ENCODE measurements around the gene CREBBP. TPM values are rescaled to one million over a fixed set of nuclear protein-coding genes. Genes with fewer than 3 reads are reported as not detected.

CREBBP gene
- polyA plus RNA-seq, 3 donors = 66.1 to 90.0 (median 88.5) TPM

GRCh38 chr16:3770530-3770929 lies 110.0 kb downstream of the CREBBP start:
- DNase-seq = no peak

DNA sequence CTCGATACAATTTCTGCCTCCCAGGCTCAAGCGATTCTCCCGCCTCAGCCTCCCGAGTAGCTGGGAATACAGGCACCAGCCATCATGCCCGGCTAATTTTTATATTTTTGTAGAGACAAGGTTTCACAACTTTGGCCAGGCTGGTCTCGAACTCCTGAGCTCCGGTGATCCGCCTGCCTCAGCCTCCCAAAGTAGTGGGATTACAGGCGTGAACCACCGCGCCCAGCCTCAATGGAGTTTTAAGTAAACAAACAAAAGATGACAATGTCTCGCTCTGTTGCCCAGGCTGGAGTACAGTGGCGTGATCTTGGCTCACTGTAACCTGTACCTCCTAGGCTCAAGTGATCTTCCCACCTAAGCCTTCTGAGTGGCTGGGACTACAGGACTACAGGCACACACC lies 110.6 kb downstream of the CREBBP start:
- no peak for DNase-seq

DNA sequence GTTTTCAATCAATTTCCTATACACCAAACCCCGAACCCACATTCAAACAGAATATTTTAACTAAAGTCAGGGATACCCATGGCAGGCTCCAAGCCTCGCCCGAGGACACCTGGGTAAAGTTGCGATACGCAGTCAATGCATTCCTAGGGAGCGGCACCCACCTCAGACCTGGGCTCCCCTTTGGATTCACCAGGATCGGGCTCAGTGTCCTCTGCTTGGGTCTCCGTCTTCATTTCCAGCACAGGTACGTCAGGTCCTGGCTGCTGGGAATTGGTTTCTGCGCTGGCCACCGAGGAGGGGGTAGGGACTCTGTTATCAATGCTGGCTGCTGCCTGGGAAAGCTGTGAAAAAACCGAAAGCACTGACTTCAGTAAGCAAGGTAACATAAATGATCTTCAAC lies 111.5 kb downstream of the CREBBP start:
- no peak for DNase-seq

- DNase-seq = no peak
These were observed 113.1 kb downstream of the CREBBP start for GRCh38 chr16:3767333-3767986.

GRCh38 chr16:3766177-3766576 lies 114.3 kb downstream of the CREBBP start:
- DNase-seq = no peak

DNA sequence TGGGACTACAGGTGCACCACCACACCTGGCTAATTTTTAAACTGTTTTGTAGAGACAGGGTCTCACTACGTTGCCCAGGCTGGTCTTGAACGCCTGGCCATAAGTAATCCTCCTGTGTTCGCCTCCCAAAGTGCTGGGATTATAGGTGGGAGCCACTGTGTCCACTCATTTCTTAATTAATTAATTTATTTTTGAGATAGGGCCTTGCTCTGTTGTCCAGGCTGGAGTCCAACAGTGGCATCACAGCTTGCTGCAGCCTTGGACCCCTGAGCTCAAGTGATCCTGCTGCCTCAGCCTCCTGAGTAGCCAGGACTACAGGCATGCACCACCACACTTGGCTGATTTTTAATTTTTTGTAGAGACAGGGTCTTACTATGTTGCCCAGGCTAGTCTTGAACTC lies 116.1 kb downstream of the CREBBP start:
- no peak for DNase-seq

DNA sequence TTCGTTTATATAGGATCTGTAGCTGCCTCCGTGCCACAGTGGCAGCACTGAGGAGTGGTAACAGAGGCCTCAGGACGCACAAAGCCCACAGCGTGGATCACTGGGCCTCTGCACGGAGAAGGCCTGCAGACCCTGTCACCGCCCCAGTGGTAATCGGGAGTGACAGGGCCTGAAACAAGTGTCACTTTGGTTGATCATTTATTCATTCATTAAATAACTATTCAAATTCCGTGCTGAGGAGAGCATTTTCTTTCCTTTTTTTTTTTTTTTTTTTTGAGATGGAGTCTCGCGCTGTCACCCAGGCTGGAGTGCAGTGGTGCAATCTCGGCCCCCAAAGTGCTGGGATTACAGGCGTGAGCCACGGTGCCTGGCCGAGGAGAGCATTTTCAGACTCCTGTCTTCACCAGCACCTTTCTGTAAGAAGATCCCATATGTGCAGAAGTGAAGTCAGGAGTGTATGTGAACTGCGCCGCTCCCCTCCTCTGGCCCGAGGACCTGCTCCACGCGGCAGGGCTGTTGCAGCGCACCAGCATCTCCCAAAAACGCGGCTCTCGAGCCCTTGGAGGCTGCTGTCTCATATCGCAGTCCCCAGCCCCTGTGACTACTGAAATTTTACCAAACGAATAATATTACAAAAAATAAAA lies 118.3 kb downstream of the CREBBP start:
- no peak for DNase-seq

DNA sequence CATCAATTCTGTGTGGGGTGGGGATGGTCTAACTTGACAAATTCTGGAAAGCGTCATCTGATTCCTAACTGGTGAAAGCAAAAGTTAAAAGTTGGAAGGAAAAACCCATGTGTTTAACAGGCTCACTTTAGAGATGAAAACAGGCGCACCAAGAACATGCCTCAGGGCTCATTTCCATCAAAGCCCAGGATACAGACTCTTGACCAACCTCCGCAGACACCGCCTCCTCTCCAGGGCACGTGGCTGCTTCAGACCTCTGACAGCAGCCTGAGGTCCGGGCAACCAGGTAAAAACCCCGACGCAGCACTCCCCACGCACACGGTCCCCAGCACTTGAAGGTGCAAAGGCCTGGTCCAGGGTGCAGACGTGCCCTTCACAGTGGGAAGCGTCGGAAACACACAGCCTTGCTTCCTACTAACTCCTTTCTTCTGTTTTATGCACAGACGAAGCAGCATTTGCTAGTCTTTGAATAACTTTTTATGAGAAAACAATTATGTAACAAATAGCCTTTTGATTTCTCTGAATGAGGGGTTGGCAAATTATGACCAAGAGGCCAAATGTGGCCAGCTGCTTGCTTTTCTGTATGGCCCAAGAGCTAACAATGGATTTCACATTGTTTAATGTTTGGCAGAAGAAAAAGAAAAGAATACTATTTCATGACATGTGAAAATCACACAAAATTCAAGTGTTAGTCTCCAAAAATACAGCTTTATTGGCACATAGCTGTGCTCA lies 119.0 kb downstream of the CREBBP start:
- no peak for DNase-seq

GRCh38 chr16:3760518-3760917 lies 120.0 kb downstream of the CREBBP start:
- DNase-seq = no peak

DNA sequence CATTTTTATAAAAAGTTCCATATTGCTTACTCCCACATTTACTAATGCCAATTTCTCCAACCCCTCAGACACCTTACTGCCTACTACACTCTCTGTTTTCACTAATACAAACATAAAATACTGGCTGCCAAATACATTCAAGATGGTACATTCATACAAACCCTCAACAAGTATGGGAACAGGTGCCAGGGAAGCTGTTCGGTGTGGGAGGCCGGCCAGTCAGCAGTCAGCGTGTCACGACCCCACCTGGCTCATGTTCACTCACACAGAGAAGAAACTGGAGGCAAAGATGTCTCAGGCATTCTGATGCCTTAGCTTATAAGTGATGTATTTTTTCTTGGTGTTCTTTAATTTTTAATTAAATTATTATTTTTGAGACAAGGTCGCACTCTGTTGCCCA lies 120.8 kb downstream of the CREBBP start:
- DNase-seq = no peak

GRCh38 chr16:3756113-3756512 lies 124.4 kb downstream of the CREBBP start:
- no peak for DNase-seq

DNA sequence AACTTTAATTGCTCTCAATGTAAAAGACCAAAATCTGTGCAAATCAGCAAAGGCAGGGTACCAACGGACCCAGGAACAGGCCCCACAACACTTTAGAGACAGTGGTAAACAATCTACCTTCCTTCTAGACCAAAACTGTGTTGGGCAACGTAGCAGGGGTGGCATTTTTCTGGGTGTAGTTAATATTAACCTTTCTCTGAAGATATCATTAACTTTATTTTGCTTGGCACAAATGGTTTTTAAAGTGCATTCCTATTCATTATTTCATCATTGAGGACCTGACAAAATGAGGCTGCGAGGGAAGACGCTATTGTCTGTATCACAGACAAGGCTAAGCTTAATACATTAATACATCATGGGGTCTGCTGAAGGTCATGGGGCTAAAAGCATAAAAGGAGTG lies 125.3 kb downstream of the CREBBP start:
- no peak for DNase-seq

GRCh38 chr16:3754772-3755171 lies 125.7 kb downstream of the CREBBP start:
- DNase-seq = no peak

DNA sequence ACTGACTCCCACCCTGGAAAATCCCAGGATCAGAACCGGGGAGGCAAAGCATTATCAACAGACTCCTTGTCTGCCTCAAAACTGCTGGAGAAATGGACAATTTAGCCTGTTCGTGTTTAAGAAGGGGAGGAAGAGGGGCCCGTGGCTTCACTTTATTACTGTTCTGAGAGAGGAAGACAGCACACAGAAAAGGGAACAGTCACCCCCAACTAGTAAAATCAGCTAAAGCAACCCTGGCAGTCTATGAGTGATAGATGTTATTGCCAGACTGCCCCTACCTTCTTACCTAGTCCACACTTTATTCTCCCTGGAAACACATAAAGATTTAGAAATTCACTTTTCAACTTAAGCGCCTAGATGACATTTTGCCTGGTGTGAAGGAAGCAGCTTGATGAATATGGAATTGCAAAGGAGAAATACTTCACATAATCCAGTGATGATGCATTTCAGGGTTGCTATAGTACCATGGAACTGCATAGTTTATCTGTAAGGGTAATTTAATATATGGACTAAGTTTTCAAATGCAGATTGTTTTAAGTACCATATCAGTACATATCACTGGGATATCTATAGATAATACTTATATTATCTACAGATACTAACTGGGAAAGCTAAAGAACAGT lies 126.3 kb downstream of the CREBBP start:
- no peak for DNase-seq

- DNase-seq = no peak
These were observed 127.5 kb downstream of the CREBBP start for GRCh38 chr16:3752984-3753383.

DNA sequence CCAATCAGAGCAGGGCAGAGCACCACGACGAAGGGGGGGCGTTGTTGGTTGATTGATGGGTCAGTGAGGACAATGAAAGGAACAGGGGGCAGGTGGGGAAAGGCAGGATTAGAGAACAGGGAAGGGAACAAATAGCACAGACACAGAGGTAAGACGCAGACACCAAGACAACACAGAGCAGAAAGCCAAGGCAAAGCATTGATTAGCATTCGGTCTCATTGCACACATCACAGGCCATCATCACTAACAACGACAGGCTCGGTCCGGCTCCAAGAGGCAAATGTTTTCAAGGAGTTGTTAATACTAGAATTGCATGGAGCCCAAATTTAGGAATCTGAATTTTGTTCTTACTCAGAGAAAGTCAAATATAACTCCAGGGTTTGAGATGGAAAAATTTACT lies 128.6 kb downstream of the CREBBP start:
- DNase-seq = no peak

- no peak for DNase-seq
These were observed 132.2 kb downstream of the CREBBP start for GRCh38 chr16:3748307-3748706.

DNA sequence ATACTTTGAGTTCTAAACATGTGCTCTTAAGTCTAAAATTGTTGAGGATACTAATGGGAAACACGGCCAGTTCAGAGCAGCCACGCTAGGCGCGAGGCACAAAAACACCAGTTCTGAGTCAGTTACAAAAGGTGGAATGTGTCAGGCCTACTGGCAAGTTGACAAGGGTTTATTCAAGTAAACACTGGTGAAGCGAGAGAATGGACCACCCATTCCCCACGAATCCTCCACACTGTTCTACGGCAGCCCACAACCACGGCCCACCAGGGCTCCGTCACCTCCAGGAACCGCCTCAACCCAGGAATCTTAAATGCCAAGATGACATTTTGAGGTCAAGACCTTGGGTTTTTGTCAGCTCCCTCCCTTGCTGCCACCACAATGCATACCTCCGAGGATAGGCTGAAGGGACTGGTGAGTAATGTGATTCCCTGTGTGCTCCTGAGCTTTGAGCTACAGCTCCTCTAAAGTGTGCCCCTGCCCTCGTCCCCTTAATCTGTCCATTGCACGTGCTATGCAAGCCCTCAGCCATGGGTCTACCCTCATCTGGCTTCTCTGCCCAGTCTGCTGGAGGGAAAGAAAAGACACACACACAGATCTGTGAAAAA lies 134.7 kb downstream of the CREBBP start:
- DNase-seq = no peak

GRCh38 chr16:3744018-3744417 lies 136.5 kb downstream of the CREBBP start:
- DNase-seq = no peak

- DNase-seq = no peak
These were observed 139.6 kb downstream of the CREBBP start for GRCh38 chr16:3740934-3741333.

GRCh38 chr16:3740186-3740585 lies 140.3 kb downstream of the CREBBP start:
- no peak for DNase-seq

DNA sequence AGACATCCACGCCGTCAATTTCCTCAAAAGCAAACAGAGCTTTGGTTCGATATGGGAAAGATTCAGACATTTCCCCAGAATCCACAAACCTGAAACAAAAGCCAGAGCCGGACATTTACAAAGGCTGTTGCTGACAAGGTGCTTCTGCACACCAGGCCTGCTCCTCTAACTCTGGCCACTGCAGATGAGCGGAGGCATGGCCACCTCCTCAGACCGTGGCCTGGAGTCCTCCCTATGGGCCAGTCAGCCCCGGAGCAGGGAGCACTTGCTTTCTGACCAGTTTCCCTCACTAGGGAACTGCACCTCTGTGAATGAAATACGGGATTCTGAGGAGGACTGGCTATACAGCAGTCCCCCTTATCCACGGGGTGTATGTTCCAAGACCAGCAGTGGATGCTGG lies 140.9 kb downstream of the CREBBP start:
- no peak for DNase-seq

All from renal pelvis (tissue), 4 donors.